WTC11 (cell line): Measurements from ENCODE around the gene SLC5A9. TPM values are rescaled to one million over a fixed set of nuclear protein-coding genes. Genes with fewer than 3 reads are reported as not detected.

Source experiments
- ATAC-seq: fragments of 200-7000 bp; cut with Tn5 transposase; 2 replicates; pipeline ENCODE4 v1.10.0; 2021; ENCODE audit warnings: mild to moderate bottlenecking, moderate library complexity
- CTCF ChIA-PET: fragments of 300-600 bp; sonication (Branson Sonifier 250); formaldehyde crosslinking; loops from one replicate; lab custom pipeline; 2021; ENCODE audit warnings: antibody characterized with exemption; lab: Charles Lee
- POLR2A ChIA-PET: fragments of 350-600 bp; sonication (Branson Sonifier 250); formaldehyde crosslinking; loops from one replicate; lab custom pipeline; 2021; ENCODE audit warnings: antibody characterized with exemption; lab: Charles Lee
- DNase-seq: peaks from one replicate; pipeline ENCODE4 v3.0.0; 2021; ENCODE audit warnings: low spot score
- H3K27ac Mint-ChIP-seq: 2 replicates; pipeline ENCODE4 v1.8.0; 2021; ENCODE audit warnings: mixed read lengths
- H3K27me3 Mint-ChIP-seq: 2 replicates; pipeline ENCODE4 v1.8.0; 2021; ENCODE audit warnings: low read depth, mild to moderate bottlenecking, moderate library complexity, mixed read lengths
- H3K36me3 Mint-ChIP-seq: 2 replicates; pipeline ENCODE4 v1.8.0; 2021; ENCODE audit warnings: mixed read lengths
- H3K4me1 Mint-ChIP-seq: 2 replicates; pipeline ENCODE4 v1.8.0; 2022; ENCODE audit warnings: mixed read lengths
- H3K4me3 Mint-ChIP-seq: 2 replicates; pipeline ENCODE4 v1.8.0; 2021; ENCODE audit warnings: mild to moderate bottlenecking, moderate library complexity, mixed read lengths
- H3K9me3 Mint-ChIP-seq: 2 replicates; pipeline ENCODE4 v1.8.0; 2021; ENCODE audit warnings: mixed read lengths
- CREB1 ChIP-seq: sonication (generic); formaldehyde crosslinking; IDR thresholded peaks from 2 replicates; pipeline ENCODE4 v1.8.0; 2023; ENCODE audit warnings: mild to moderate bottlenecking, missing genetic modification reagents
- ESRRA ChIP-seq: sonication (generic); formaldehyde crosslinking; IDR thresholded peaks from 2 replicates; pipeline ENCODE4 v1.8.1; 2022; ENCODE audit warnings: mild to moderate bottlenecking, missing genetic modification reagents, borderline replicate concordance
- FOXP1 ChIP-seq: sonication (generic); formaldehyde crosslinking; IDR thresholded peaks from 2 replicates; pipeline ENCODE4 v1.8.0; 2022; ENCODE audit warnings: missing genetic modification reagents, mild to moderate bottlenecking, moderate library complexity, borderline replicate concordance
- GRHL2 ChIP-seq: fragments of 250-450 bp; sonication (Bioruptor Pico); IDR thresholded peaks from 2 replicates; pipeline ENCODE4 v1.8.0; 2022; ENCODE audit warnings: mild to moderate bottlenecking, moderate library complexity; ENCODE audit not compliant: insufficient replicate concordance, severe bottlenecking
- HMGA2 ChIP-seq: fragments of 250-450 bp; sonication (Bioruptor Pico); IDR thresholded peaks from 2 replicates; pipeline ENCODE4 v1.4.0; 2021; ENCODE audit warnings: mild to moderate bottlenecking, moderate library complexity
- MXD4 ChIP-seq: fragments of 250-450 bp; sonication (Bioruptor Pico); IDR thresholded peaks from 2 replicates; pipeline ENCODE4 v1.8.0; 2021; ENCODE audit warnings: mild to moderate bottlenecking, moderate library complexity, borderline replicate concordance
- NFATC4 ChIP-seq: fragments of 250-450 bp; sonication (Bioruptor Pico); IDR thresholded peaks from 2 replicates; pipeline ENCODE4 v1.9.0; 2021; ENCODE audit warnings: mild to moderate bottlenecking
- NFE2L1 ChIP-seq: sonication (generic); formaldehyde crosslinking; IDR thresholded peaks from 2 replicates; pipeline ENCODE4 v1.8.1; 2023; ENCODE audit warnings: missing genetic modification reagents
- NR3C1 ChIP-seq: sonication (generic); formaldehyde crosslinking; conservative IDR thresholded peaks from 2 replicates; pipeline ENCODE4 v1.8.1; 2023; ENCODE audit warnings: low read depth, mild to moderate bottlenecking, missing genetic modification reagents
- PRRX2 ChIP-seq: fragments of 250-450 bp; sonication (Bioruptor Pico); IDR thresholded peaks from 2 replicates; pipeline ENCODE4 v1.8.0; 2021; ENCODE audit warnings: mild to moderate bottlenecking
- RORB ChIP-seq: fragments of 250-450 bp; sonication (Bioruptor Pico); IDR thresholded peaks from 2 replicates; pipeline ENCODE4 v1.9.0; 2021; ENCODE audit warnings: mild to moderate bottlenecking
- TP53 ChIP-seq: sonication (generic); formaldehyde crosslinking; IDR thresholded peaks from 2 replicates; pipeline ENCODE4 v1.8.1; 2023; ENCODE audit warnings: mild to moderate bottlenecking, missing genetic modification reagents
- ZNF232 ChIP-seq: sonication (generic); formaldehyde crosslinking; IDR thresholded peaks from 2 replicates; pipeline ENCODE4 v1.8.0; 2022; ENCODE audit warnings: mild to moderate bottlenecking, missing genetic modification reagents
- ZNF317 ChIP-seq: sonication (generic); formaldehyde crosslinking; IDR thresholded peaks from 2 replicates; pipeline ENCODE4 v1.8.1; 2023; ENCODE audit warnings: low read depth, mild to moderate bottlenecking, moderate library complexity, missing genetic modification reagents, borderline replicate concordance
- ZNF416 ChIP-seq: fragments of 250-450 bp; sonication (Bioruptor Pico); IDR thresholded peaks from 2 replicates; pipeline ENCODE4 v1.9.0; 2021; ENCODE audit warnings: mild to moderate bottlenecking, inconsistent platforms
- ZNF423 ChIP-seq: fragments of 250-450 bp; sonication (Bioruptor Pico); IDR thresholded peaks from 2 replicates; pipeline ENCODE4 v2.1.2; 2022; ENCODE audit warnings: mild to moderate bottlenecking, moderate library complexity
- ZNF671 ChIP-seq: fragments of 250-450 bp; sonication (Bioruptor Pico); IDR thresholded peaks from 2 replicates; pipeline ENCODE4 v1.8.0; 2021; ENCODE audit warnings: mild to moderate bottlenecking
- total RNA-seq: library from RNA; stranded (reverse); gene quantifications from 3 replicates; pipeline ENCODE4 v1.2.3, GENCODE V29; 2021
- TF ChIP-seq, protein P1 (sequence below): fragments of 250-450 bp; sonication (Bioruptor Pico); IDR thresholded peaks from 2 replicates; pipeline ENCODE4 v1.9.0; 2021; ENCODE audit warnings: moderate library complexity, mild to moderate bottlenecking, inconsistent platforms, borderline replicate concordance
- TF ChIP-seq, protein P2 (sequence below): fragments of 250-450 bp; sonication (Bioruptor Pico); IDR thresholded peaks from 2 replicates; pipeline ENCODE4 v1.9.0; 2021; ENCODE audit warnings: mild to moderate bottlenecking, borderline replicate concordance
- TF ChIP-seq, protein P3 (sequence below): sonication (generic); formaldehyde crosslinking; IDR thresholded peaks from 2 replicates; pipeline ENCODE4 v1.8.0; 2022; ENCODE audit warnings: mild to moderate bottlenecking, missing genetic modification reagents
- TF ChIP-seq, protein P4 (sequence below): sonication (generic); formaldehyde crosslinking; IDR thresholded peaks from 2 replicates; pipeline ENCODE4 v1.8.0; 2023; ENCODE audit warnings: missing genetic modification reagents
- TF ChIP-seq, protein P5 (sequence below): sonication (generic); formaldehyde crosslinking; IDR thresholded peaks from 2 replicates; pipeline ENCODE4 v1.8.1; 2022; ENCODE audit warnings: low read depth, missing genetic modification reagents, borderline replicate concordance
- TF ChIP-seq, protein P6 (sequence below): sonication (generic); formaldehyde crosslinking; IDR thresholded peaks from 2 replicates; pipeline ENCODE4 v1.8.1; 2022; ENCODE audit warnings: low read depth, mild to moderate bottlenecking, moderate library complexity, missing genetic modification reagents, borderline replicate concordance
- TF ChIP-seq, protein P7 (sequence below): sonication (generic); formaldehyde crosslinking; IDR thresholded peaks from 2 replicates; pipeline ENCODE4 v1.8.1; 2022; ENCODE audit warnings: mild to moderate bottlenecking, moderate library complexity, missing genetic modification reagents

The SLC5A9 gene
- total RNA-seq, 1 experiment from 2014 or later, result 0.22 TPM

DNA sequence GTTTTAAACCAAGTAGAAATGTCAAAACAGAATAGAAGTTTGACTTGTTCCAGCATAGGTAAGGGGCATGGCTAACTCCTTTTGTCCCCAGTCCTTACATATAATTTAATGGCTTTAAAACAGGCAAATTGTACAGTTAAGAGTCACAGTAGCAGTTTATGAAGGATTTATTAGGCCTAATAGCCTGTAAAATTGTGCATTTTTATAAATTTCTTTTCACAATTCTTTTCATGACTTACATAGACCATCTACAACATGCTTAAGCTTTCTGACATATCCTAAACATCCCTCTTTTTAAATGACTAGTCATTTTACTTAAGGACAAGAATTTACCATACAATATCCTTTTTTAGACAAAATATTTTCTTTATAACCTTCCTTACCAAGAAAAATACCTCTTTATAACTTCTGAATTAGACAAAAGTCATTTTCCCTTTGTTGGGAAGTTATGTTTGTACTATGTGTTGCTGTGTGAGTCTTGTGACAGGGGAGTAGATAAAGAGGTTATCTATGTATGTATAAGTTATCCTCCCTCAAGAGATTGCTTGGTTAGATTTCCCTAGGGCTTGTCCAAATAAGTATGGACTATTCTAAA is 34.5 kb upstream of the SLC5A9 start:
- CTCF ChIA-PET, result no interaction called here

DNA sequence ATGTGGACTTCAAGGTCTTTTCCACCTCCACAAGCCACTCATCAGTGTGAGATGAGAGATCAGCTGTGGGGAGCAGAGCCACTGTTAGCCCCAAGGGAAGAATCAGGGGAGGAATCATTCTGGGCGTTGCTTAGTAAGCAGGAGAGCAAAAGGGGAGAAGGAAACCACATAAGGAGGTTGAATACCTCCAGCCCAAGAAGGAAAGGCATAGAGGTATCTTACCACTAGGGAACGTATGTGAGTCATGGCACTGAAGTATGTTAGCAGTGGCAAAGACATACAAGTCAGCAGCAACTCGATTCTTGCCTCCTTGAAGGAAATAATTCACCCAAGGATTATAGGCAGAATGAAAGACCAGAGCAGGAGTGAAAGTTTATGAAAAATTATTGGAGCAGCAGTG is 31.6 kb upstream of the SLC5A9 start:
- peaks cover 35% of the 10 kb centered on the region for H3K27me3 Mint-ChIP-seq
- DNase-seq, result no peak
- H3K36me3 Mint-ChIP-seq, result peaks cover 59% of the 10 kb centered on the region
- no peaks in the 10 kb centered on the region for H3K4me1 Mint-ChIP-seq
- ATAC-seq, result no peak
- peaks cover 67% of the 10 kb centered on the region for H3K9me3 Mint-ChIP-seq
- CTCF ChIA-PET, result no interaction called here
- no peak overlapping the region for H3K27ac Mint-ChIP-seq
- POLR2A ChIA-PET, result no interaction called here
- H3K4me3 Mint-ChIP-seq, result no peak overlapping the region
- TF ChIP-seq GRHL2 (CRISPR knock-in tag) (no peak), ZNF423 (CRISPR knock-in tag) (no peak), ESRRA (CRISPR knock-in tag) (no peak), FOXP1 (CRISPR knock-in tag) (no peak), NR3C1 (CRISPR knock-in tag) (no peak), ZNF671 (CRISPR knock-in tag) (no peak), HMGA2 (no peak)
- TF ChIP-seq, protein P1, sequence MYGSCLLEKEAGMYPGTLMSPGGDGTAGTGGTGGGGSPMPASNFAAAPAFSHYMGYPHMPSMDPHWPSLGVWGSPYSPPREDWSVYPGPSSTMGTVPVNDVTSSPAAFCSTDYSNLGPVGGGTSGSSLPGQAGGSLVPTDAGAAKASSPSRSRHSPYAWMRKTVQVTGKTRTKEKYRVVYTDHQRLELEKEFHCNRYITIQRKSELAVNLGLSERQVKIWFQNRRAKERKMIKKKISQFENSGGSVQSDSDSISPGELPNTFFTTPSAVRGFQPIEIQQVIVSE (CRISPR knock-in tag), result no peak

More for the DNA sequence above, 34.5 kb upstream of the SLC5A9 start:
- H3K4me1 Mint-ChIP-seq, result no peaks in the 10 kb centered on the region
- H3K27me3 Mint-ChIP-seq, result peaks cover 31% of the 10 kb centered on the region
- POLR2A ChIA-PET, result interaction anchor here (0.5 kb wide), 1 partner anchor 1814 kb away, joined by 4 read pairs; no protein-coding TSS in a partner anchor
- no peak for DNase-seq
- H3K9me3 Mint-ChIP-seq, result peaks cover 78% of the 10 kb centered on the region
- no peak overlapping the region for H3K27ac Mint-ChIP-seq
- peaks cover 56% of the 10 kb centered on the region for H3K36me3 Mint-ChIP-seq
- no peak overlapping the region for H3K4me3 Mint-ChIP-seq
- no peak for ATAC-seq
- no peak for TF ChIP-seq ZNF232 (CRISPR knock-in tag)
- TF ChIP-seq RORB, result no peak
- no peak for TF ChIP-seq MXD4
- TF ChIP-seq, protein P2, sequence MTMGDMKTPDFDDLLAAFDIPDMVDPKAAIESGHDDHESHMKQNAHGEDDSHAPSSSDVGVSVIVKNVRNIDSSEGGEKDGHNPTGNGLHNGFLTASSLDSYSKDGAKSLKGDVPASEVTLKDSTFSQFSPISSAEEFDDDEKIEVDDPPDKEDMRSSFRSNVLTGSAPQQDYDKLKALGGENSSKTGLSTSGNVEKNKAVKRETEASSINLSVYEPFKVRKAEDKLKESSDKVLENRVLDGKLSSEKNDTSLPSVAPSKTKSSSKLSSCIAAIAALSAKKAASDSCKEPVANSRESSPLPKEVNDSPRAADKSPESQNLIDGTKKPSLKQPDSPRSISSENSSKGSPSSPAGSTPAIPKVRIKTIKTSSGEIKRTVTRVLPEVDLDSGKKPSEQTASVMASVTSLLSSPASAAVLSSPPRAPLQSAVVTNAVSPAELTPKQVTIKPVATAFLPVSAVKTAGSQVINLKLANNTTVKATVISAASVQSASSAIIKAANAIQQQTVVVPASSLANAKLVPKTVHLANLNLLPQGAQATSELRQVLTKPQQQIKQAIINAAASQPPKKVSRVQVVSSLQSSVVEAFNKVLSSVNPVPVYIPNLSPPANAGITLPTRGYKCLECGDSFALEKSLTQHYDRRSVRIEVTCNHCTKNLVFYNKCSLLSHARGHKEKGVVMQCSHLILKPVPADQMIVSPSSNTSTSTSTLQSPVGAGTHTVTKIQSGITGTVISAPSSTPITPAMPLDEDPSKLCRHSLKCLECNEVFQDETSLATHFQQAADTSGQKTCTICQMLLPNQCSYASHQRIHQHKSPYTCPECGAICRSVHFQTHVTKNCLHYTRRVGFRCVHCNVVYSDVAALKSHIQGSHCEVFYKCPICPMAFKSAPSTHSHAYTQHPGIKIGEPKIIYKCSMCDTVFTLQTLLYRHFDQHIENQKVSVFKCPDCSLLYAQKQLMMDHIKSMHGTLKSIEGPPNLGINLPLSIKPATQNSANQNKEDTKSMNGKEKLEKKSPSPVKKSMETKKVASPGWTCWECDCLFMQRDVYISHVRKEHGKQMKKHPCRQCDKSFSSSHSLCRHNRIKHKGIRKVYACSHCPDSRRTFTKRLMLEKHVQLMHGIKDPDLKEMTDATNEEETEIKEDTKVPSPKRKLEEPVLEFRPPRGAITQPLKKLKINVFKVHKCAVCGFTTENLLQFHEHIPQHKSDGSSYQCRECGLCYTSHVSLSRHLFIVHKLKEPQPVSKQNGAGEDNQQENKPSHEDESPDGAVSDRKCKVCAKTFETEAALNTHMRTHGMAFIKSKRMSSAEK (CRISPR knock-in tag), result no peak
- TF ChIP-seq, protein P3, sequence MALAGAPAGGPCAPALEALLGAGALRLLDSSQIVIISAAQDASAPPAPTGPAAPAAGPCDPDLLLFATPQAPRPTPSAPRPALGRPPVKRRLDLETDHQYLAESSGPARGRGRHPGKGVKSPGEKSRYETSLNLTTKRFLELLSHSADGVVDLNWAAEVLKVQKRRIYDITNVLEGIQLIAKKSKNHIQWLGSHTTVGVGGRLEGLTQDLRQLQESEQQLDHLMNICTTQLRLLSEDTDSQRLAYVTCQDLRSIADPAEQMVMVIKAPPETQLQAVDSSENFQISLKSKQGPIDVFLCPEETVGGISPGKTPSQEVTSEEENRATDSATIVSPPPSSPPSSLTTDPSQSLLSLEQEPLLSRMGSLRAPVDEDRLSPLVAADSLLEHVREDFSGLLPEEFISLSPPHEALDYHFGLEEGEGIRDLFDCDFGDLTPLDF (CRISPR knock-in tag), result no peak
- no peak for TF ChIP-seq TP53 (CRISPR knock-in tag)
- no peak for TF ChIP-seq PRRX2 (CRISPR knock-in tag)
- TF ChIP-seq NFE2L1 (CRISPR knock-in tag), result no peak
- TF ChIP-seq ZNF317 (CRISPR knock-in tag), result no peak
- TF ChIP-seq, protein P4, sequence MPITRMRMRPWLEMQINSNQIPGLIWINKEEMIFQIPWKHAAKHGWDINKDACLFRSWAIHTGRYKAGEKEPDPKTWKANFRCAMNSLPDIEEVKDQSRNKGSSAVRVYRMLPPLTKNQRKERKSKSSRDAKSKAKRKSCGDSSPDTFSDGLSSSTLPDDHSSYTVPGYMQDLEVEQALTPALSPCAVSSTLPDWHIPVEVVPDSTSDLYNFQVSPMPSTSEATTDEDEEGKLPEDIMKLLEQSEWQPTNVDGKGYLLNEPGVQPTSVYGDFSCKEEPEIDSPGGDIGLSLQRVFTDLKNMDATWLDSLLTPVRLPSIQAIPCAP (CRISPR knock-in tag), result no peak
- TF ChIP-seq ZNF416, result no peak
- TF ChIP-seq, protein P5, sequence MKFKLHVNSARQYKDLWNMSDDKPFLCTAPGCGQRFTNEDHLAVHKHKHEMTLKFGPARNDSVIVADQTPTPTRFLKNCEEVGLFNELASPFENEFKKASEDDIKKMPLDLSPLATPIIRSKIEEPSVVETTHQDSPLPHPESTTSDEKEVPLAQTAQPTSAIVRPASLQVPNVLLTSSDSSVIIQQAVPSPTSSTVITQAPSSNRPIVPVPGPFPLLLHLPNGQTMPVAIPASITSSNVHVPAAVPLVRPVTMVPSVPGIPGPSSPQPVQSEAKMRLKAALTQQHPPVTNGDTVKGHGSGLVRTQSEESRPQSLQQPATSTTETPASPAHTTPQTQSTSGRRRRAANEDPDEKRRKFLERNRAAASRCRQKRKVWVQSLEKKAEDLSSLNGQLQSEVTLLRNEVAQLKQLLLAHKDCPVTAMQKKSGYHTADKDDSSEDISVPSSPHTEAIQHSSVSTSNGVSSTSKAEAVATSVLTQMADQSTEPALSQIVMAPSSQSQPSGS (CRISPR knock-in tag), result no peak
- no peak for TF ChIP-seq NFATC4 (CRISPR knock-in tag)
- no peak for TF ChIP-seq CREB1 (CRISPR knock-in tag)
- TF ChIP-seq, protein P6, sequence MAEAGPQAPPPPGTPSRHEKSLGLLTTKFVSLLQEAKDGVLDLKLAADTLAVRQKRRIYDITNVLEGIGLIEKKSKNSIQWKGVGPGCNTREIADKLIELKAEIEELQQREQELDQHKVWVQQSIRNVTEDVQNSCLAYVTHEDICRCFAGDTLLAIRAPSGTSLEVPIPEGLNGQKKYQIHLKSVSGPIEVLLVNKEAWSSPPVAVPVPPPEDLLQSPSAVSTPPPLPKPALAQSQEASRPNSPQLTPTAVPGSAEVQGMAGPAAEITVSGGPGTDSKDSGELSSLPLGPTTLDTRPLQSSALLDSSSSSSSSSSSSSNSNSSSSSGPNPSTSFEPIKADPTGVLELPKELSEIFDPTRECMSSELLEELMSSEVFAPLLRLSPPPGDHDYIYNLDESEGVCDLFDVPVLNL (CRISPR knock-in tag), result no peak
- TF ChIP-seq, protein P7, sequence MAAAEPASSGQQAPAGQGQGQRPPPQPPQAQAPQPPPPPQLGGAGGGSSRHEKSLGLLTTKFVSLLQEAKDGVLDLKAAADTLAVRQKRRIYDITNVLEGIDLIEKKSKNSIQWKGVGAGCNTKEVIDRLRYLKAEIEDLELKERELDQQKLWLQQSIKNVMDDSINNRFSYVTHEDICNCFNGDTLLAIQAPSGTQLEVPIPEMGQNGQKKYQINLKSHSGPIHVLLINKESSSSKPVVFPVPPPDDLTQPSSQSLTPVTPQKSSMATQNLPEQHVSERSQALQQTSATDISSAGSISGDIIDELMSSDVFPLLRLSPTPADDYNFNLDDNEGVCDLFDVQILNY (CRISPR knock-in tag), result no peak
